Measurements from ENCODE around the gene GBP3.
"Not testable (repeated sequence)": the region's sequence is repeated elsewhere in the genome, so short reads cannot be mapped to it uniquely, and the experiment has no call there.

GBP3 gene

DNA sequence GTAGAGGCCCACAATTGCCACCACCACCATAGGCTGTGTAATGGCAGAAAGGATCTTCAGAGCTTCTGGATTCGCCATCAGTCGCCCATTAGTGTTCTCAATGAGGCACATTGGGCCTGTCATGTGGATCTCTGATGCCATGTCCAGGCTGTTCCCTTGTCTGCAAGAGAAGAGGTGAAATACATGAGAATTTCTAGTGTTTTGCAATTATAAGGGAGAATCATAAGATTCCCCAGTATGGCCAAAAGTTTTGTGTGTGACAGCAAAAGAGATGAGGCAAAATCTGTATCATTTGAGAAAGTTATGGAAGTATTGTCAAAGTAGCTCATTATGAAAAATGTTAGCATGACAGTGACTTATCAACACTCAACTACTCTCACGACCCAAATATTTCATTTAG, 40.4 kb upstream of the GBP3 start:
- H3K4me3 ChIP-seq (ENCODE audit: low read depth, low read length), result peak overlapping the region; percentile 1
- in situ Hi-C loops (cut with HindIII; ENCODE audit: low sequenced_read_pairs), result no loop called here
- no peak for DNase-seq (ENCODE audit: low read depth)
- TF ChIP-seq, protein P1, sequence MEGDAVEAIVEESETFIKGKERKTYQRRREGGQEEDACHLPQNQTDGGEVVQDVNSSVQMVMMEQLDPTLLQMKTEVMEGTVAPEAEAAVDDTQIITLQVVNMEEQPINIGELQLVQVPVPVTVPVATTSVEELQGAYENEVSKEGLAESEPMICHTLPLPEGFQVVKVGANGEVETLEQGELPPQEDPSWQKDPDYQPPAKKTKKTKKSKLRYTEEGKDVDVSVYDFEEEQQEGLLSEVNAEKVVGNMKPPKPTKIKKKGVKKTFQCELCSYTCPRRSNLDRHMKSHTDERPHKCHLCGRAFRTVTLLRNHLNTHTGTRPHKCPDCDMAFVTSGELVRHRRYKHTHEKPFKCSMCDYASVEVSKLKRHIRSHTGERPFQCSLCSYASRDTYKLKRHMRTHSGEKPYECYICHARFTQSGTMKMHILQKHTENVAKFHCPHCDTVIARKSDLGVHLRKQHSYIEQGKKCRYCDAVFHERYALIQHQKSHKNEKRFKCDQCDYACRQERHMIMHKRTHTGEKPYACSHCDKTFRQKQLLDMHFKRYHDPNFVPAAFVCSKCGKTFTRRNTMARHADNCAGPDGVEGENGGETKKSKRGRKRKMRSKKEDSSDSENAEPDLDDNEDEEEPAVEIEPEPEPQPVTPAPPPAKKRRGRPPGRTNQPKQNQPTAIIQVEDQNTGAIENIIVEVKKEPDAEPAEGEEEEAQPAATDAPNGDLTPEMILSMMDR (IDR thresholded peaks at IDR 0.05; ENCODE audit: low read depth, low read length, missing control alignments), result no peak

DNA sequence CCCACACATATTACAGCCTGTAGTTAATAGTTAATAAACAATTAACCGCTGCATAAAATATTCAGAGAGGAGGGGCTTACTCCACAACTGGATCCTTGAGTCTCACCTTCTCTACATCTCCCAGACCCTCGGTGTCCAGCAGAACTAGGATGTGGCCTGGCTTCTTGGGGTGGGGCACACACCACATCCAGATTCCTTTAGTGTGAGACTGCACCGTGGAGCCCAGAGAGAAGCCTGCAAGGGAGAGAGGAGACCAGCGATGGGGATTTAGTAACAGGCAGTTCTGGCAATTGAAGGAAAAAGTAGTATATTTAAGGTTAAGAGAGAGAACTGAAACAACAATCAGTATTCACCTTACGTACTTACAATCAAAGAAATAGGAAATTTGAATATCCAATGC, 37.4 kb upstream of the GBP3 start:
- DNase-seq (ENCODE audit: low read depth), result no peak
- H3K4me3 ChIP-seq (ENCODE audit: low read depth, low read length), result no peak overlapping the region
- in situ Hi-C loops (cut with HindIII; ENCODE audit: low sequenced_read_pairs), result no loop called here
- TF ChIP-seq, protein P1 (IDR thresholded peaks at IDR 0.05; ENCODE audit: low read depth, low read length, missing control alignments), result no peak

DNA sequence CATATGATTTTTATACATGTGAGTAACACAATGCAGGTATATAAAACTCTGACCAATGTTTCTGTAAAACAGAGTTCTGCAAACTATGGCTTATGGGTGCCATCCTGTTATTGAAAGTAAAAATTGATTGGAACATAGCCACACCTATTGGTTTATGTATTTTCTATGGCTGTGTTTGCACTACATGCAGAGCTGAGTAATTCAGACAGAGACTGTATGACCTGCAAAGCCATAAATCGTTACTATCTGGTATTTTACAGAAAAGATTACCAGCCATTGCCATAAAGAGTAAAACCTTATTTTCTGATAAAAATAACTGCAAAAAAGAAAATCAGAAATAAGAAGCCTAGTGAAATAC, 29.3 kb upstream of the GBP3 start:
- DNase-seq (ENCODE audit: low read depth), result no peak

DNA sequence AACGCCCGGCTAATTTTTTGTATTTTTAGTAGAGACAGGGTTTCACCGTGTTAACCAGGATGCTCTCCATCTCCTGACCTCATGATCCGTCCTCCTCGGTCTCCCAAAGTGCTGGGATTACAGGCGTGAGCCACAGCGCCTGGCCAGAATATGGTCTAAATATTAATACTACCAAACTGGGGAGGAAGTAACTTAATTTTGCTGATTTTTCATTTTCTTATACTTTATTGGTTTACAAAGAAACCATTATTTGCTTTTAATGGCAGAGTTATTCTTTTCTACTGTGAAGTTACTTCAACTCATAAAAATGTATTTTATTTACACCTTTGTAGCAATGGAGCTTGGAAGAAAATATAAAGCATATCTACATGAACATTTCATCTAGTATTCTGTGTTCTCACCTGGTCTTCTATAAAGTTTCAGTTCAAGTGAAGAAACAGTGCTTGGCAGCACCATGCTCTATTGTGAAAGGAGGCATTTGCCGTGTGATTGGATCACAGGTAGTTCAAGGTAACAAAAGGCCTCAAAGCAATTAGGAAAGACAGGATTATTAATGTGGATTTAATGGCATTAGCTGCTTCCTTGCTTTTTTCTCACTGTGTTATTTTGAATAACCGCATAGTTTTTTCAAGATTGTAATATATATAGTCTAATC, 28.8 kb upstream of the GBP3 start:
- in situ Hi-C loops (cut with HindIII; ENCODE audit: low sequenced_read_pairs), result no loop called here
- DNase-seq (ENCODE audit: low read depth), result no peak
- TF ChIP-seq, protein P1 (IDR thresholded peaks at IDR 0.05; ENCODE audit: low read depth, low read length, missing control alignments), result no peak
- H3K4me3 ChIP-seq (ENCODE audit: low read depth, low read length), result no peak overlapping the region

More for the DNA sequence above, 29.3 kb upstream of the GBP3 start:
- no peak overlapping the region for H3K4me3 ChIP-seq (ENCODE audit: low read depth, low read length)
- TF ChIP-seq, protein P1 (IDR thresholded peaks at IDR 0.05; ENCODE audit: low read depth, low read length, missing control alignments), result no peak
- in situ Hi-C loops (cut with HindIII; ENCODE audit: low sequenced_read_pairs), result no loop called here

DNA sequence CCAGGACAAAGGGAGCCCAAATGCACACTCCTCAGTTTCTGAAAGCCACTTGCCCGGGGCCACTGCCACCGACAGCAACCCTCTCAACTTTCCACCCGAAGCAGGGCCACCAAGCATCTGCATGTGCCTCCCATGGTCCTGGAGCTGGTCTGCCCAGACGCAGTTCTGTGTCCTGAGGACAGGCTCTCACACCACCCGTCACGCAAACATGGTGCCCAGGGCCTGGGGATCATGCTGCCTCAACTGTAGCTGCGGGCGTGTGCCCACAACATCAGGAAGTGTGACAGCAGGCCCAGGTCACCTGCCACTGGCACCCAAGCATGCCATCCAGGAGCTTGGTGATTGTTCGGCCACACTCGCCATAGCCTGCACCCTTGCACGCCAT, 28.0 kb upstream of the GBP3 start:
- in situ Hi-C loops (cut with HindIII; ENCODE audit: low sequenced_read_pairs), result no loop called here
- DNase-seq (ENCODE audit: low read depth), result no peak
- TF ChIP-seq, protein P1 (IDR thresholded peaks at IDR 0.05; ENCODE audit: low read depth, low read length, missing control alignments), result no peak
- H3K4me3 ChIP-seq (ENCODE audit: low read depth, low read length), result no peak overlapping the region

DNA sequence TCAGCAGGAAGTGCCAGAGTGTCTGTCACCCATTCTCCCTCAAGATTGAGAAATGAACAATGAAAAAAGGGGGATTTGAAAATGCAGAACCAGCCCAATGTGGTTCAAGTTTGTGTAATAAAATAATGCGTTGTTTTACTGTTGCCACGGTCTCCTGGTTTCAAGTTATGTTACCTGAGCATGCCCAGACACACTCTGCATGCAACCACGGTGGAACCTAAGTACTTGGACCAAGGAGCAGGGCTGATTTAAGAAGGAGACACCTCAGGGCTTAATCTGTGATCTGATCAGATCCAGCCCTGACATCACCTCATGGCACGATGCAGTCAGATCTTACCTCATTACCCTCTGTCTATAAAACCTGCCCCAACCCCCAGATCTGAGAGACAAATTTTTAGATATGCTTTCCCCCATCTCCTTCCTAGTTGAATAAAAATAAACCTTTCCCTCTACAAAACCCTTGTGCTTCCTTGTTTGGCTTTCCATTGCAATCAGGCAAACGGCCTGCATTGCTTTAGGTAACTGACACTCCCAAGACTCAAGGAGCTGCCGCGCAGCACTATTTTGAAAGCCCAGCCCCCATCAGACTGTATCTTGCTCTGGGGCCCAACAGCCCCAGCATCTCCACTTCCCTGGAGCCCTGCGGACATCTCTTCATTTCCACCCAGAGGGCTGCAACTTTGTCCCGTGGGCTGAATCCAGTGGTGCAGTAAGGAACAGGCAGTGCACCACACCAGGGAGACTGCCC, 27.4 kb upstream of the GBP3 start:
- H3K4me3 ChIP-seq (ENCODE audit: low read depth, low read length); DNase-seq (ENCODE audit: low read depth); in situ Hi-C loops (cut with HindIII; ENCODE audit: low sequenced_read_pairs): not testable (repeated sequence)

DNA sequence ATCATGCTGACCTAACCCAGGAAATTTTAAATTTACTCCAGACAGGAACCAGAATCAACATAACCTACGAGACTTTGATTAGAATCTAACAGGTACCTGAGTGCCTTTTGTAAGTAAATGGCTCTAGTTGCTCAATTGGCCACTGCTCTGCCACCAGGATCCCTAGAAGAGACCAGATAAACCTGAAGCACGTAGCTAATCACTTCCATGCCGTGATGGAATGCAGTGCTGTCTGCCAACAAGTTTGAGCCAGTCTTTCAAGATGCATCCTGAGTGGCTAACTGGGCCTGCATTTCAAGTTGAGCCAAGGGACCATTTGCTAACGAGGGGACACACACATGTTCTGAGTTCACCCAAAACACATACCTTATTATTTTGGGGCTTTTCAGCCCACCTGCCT, 26.5 kb upstream of the GBP3 start:
- in situ Hi-C loops (cut with HindIII; ENCODE audit: low sequenced_read_pairs); H3K4me3 ChIP-seq (ENCODE audit: low read depth, low read length); DNase-seq (ENCODE audit: low read depth): not testable (repeated sequence)
